ENCODE results near the gene UTS2R. TPM values are rescaled to one million over a fixed set of nuclear protein-coding genes. Genes with fewer than 3 reads are reported as not detected.
"Not testable (repeated sequence)": the region's sequence is repeated elsewhere in the genome, so short reads cannot be mapped to it uniquely, and the experiment has no call there.

UTS2R gene
- total RNA-seq, 2 experiments from 2014 or later = not detected

GRCh38 chr17:82346342-82347300 is 24.9 kb upstream of the UTS2R start:
- intact Hi-C loops (cut with micrococcal nuclease) = no loop called here
- no peak for TF ChIP-seq CTCF (IDR thresholded peaks at IDR 0.05)
- POLR2A ChIA-PET = interaction anchor here (1.1 to 1.3 kb wide), 2 partner anchors 12 to 323 kb away, joined by 3 to 4 read pairs; partner anchors contain the start of gene LRRC45

GRCh38 chr17:82347994-82348393 is 23.6 kb upstream of the UTS2R start:
- H3K4me3 Mint-ChIP-seq; H3K9me3 Mint-ChIP-seq; H3K27ac Mint-ChIP-seq; DNase-seq; POLR2A ChIA-PET; H3K36me3 Mint-ChIP-seq (ENCODE audit: low read depth); H3K27me3 Mint-ChIP-seq; intact Hi-C loops (cut with micrococcal nuclease); ATAC-seq: not testable (repeated sequence)
- CTCF ChIA-PET = interaction anchor here (2.3 kb wide), 1 partner anchor 23 kb away, joined by 7 read pairs; no protein-coding TSS in a partner anchor
- peaks cover 13% of the 10 kb centered on the region for H3K4me1 Mint-ChIP-seq (ENCODE audit: low read depth)

More at GRCh38 chr17:82346342-82347300, 24.9 kb upstream of the UTS2R start:
- Mint-ChIP-seq H3K9me3 (no peaks in the 10 kb centered on the region), H3K36me3 (ENCODE audit: low read depth) (no peaks in the 10 kb centered on the region), H3K27me3 (peaks cover 8% of the 10 kb centered on the region), H3K27ac (no peak overlapping the region), H3K4me3 (no peak overlapping the region), H3K4me1 (ENCODE audit: low read depth) (peaks cover 12% of the 10 kb centered on the region)
- no peak for ATAC-seq
- no peak for DNase-seq
- CTCF ChIA-PET = interaction anchor here (1.0 kb wide), 1 partner anchor 13 kb away, joined by 3 read pairs; the partner anchor contains the start of gene SECTM1

- peaks cover 13% of the 10 kb centered on the region for H3K4me1 Mint-ChIP-seq (ENCODE audit: low read depth)
- CTCF ChIA-PET = interaction anchor here (1.2 to 2.3 kb wide), 3 partner anchors 22 to 50 kb away, joined by 3 to 7 read pairs (median 3); no protein-coding TSS in a partner anchor
Observed at GRCh38 chr17:82348434-82348833, 23.1 kb upstream of the UTS2R start.

GRCh38 chr17:82348866-82349265 is 22.7 kb upstream of the UTS2R start:
- CTCF ChIA-PET = interaction anchor here (1.2 to 3.1 kb wide), 5 partner anchors 22 to 65 kb away, joined by 3 to 14 read pairs (median 3); no protein-coding TSS in a partner anchor
- ATAC-seq = no peak
- no peaks in the 10 kb centered on the region for H3K36me3 Mint-ChIP-seq (ENCODE audit: low read depth)
- H3K4me3 Mint-ChIP-seq = no peak overlapping the region
- H3K27me3 Mint-ChIP-seq = peaks cover 7% of the 10 kb centered on the region
- H3K4me1 Mint-ChIP-seq (ENCODE audit: low read depth) = peaks cover 13% of the 10 kb centered on the region
- intact Hi-C loops (cut with micrococcal nuclease) = no loop called here
- DNase-seq = no peak
- H3K27ac Mint-ChIP-seq = no peak overlapping the region
- TF ChIP-seq CTCF (IDR thresholded peaks at IDR 0.05) = no peak
- no peaks in the 10 kb centered on the region for H3K9me3 Mint-ChIP-seq
- POLR2A ChIA-PET = interaction anchor here (1.0 kb wide), 1 partner anchor 100 kb away, joined by 3 read pairs; no protein-coding TSS in a partner anchor

More at GRCh38 chr17:82348434-82348833, 23.1 kb upstream of the UTS2R start:
- TF ChIP-seq CTCF (IDR thresholded peaks at IDR 0.05) = no peak
- DNase-seq = no peak
- ATAC-seq = no peak
- POLR2A ChIA-PET = no interaction called here
- Mint-ChIP-seq H3K27me3 (peaks cover 8% of the 10 kb centered on the region), H3K27ac (no peak overlapping the region), H3K4me3 (no peak overlapping the region), H3K9me3 (no peaks in the 10 kb centered on the region), H3K36me3 (ENCODE audit: low read depth) (no peaks in the 10 kb centered on the region)
- intact Hi-C loops (cut with micrococcal nuclease) = no loop called here

- H3K27me3 Mint-ChIP-seq = peaks cover 7% of the 10 kb centered on the region
- no peaks in the 10 kb centered on the region for H3K36me3 Mint-ChIP-seq (ENCODE audit: low read depth)
- no peaks in the 10 kb centered on the region for H3K9me3 Mint-ChIP-seq
- ATAC-seq = no peak
- no peak for DNase-seq
- no peak overlapping the region for H3K4me3 Mint-ChIP-seq
- ChIA-PET CTCF (interaction anchor here (0.8 to 3.1 kb wide), 7 partner anchors 17 to 76 kb away, joined by 3 to 14 read pairs (median 3); no protein-coding TSS in a partner anchor), POLR2A (interaction anchor here (0.8 to 1.0 kb wide), 2 partner anchors 24 to 100 kb away, joined by 3 read pairs; no protein-coding TSS in a partner anchor)
- peaks cover 13% of the 10 kb centered on the region for H3K4me1 Mint-ChIP-seq (ENCODE audit: low read depth)
- TF ChIP-seq CTCF (IDR thresholded peaks at IDR 0.05) = no peak
- no peak overlapping the region for H3K27ac Mint-ChIP-seq
- intact Hi-C loops (cut with micrococcal nuclease) = no loop called here
Observed at GRCh38 chr17:82349287-82349701, 22.3 kb upstream of the UTS2R start.

All from activated CD8-positive, alpha-beta T cell treated with anti-CD3 and anti-CD28 coated beads for 36 hours (primary cell).